ENCODE results near the gene TNNT3. TPM values are rescaled to one million over a fixed set of nuclear protein-coding genes. Genes with fewer than 3 reads are reported as not detected.
A peak's percentile ranks its signal among the peaks of the same experiment; 100 is the strongest.

TNNT3 gene
- total RNA-seq, 2 experiments from 2014 or later: 19.1 to 21.9 TPM

DNA sequence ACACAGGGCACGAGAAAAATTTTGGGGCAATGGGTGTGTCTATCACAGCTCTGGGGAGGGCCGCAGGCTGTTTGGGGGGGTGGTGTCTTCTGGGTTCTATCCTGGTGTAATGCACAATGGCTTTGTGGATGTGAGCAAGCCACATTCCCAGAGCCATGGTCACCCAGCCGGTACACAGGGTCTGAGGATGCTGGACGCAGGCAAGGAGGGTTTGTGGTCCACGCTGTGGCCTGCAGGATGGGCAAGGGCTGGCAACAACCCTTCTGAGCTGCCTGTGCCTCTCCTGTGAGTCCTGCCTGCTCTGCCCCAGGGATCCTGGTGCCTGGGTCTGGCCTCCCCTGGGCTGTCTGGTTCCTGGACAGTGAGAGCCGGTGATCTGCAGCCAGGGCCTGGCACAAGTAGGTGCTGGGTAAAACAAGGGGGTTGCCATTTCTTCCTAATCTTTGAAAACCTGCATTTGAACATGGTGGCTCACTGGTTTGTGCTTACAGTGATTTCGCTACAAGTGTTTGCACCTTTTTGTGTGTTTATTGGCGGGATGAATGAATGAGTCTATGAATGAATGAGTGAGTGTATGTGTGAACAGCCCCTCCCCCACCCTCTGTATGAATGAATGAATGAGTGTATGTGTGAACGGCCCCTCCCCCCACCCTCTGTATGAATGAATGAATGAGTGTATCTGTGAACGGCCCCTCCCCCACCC, 23.2 kb downstream of the TNNT3 start:
- no peaks in the 10 kb centered on the region for H3K36me3 Mint-ChIP-seq (ENCODE audit: low read depth)
- TF ChIP-seq, protein P1, sequence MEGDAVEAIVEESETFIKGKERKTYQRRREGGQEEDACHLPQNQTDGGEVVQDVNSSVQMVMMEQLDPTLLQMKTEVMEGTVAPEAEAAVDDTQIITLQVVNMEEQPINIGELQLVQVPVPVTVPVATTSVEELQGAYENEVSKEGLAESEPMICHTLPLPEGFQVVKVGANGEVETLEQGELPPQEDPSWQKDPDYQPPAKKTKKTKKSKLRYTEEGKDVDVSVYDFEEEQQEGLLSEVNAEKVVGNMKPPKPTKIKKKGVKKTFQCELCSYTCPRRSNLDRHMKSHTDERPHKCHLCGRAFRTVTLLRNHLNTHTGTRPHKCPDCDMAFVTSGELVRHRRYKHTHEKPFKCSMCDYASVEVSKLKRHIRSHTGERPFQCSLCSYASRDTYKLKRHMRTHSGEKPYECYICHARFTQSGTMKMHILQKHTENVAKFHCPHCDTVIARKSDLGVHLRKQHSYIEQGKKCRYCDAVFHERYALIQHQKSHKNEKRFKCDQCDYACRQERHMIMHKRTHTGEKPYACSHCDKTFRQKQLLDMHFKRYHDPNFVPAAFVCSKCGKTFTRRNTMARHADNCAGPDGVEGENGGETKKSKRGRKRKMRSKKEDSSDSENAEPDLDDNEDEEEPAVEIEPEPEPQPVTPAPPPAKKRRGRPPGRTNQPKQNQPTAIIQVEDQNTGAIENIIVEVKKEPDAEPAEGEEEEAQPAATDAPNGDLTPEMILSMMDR (IDR thresholded peaks at IDR 0.05): no peak
- Histone ChIP-seq H3K27ac (ENCODE audit: low read depth in 1 of 2, low read length in 2 of 2) (no peak overlapping the region), H3K27me3 (ENCODE audit: control insufficient read depth in 1 of 2, insufficient read depth in 2 of 2, low read length in 2 of 2) (no peaks in the 10 kb centered on the region), H3K4me3 (ENCODE audit: low read length) (no peak overlapping the region), H3K36me3 (ENCODE audit: insufficient read depth, low read length) (no peaks in the 10 kb centered on the region), H3K9me3 (ENCODE audit: control insufficient read depth in 1 of 2, insufficient read depth in 1 of 2, low read length in 2 of 2) (no peaks in the 10 kb centered on the region), H3K4me1 (ENCODE audit: insufficient read depth, low read length) (peaks cover 3% of the 10 kb centered on the region)
- DNase-seq (no peak), ATAC-seq (ENCODE audit: poor library complexity) (no peak)
- H3K4me3 Mint-ChIP-seq: no peak overlapping the region
- no peaks in the 10 kb centered on the region for H3K9me3 Mint-ChIP-seq
- ChIA-PET CTCF (no interaction called here), POLR2A (interaction anchor here (0.7 kb wide), 1 partner anchor 370 kb away, joined by 4 read pairs; no protein-coding TSS in a partner anchor)
- no peaks in the 10 kb centered on the region for H3K4me1 Mint-ChIP-seq (ENCODE audit: low read depth)
- H3K27ac Mint-ChIP-seq: no peak overlapping the region
- intact Hi-C loops (cut with DNase I, micrococcal nuclease): no loop called here
- peaks cover 4% of the 10 kb centered on the region for H3K27me3 Mint-ChIP-seq

DNA sequence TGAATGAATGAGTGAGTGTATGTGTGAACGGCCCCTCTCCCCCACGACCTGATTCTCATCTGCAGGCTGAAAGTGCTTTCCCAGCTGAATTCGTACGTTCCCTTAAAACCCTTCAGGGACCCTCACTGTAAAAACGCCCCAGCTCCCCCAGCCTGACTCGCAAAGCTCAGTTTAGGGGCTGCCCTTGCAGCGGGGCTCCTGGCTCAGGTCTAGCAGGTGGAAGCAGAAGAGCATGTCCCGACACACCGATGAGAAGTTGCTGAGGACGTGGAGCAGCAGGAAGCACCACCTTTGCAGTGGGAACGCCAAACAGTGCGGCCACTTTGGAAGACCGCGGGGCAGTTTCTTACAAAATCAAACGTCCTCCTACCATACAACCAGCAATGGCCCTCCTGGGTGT, 24.1 kb downstream of the TNNT3 start:
- Histone ChIP-seq H3K36me3 (ENCODE audit: insufficient read depth, low read length) (no peaks in the 10 kb centered on the region), H3K27me3 (ENCODE audit: control insufficient read depth in 1 of 2, insufficient read depth in 2 of 2, low read length in 2 of 2) (no peaks in the 10 kb centered on the region), H3K27ac (ENCODE audit: low read depth in 1 of 2, low read length in 2 of 2) (no peak overlapping the region), H3K4me3 (ENCODE audit: low read length) (no peak overlapping the region), H3K4me1 (ENCODE audit: insufficient read depth, low read length) (peaks cover 3% of the 10 kb centered on the region), H3K9me3 (ENCODE audit: control insufficient read depth in 1 of 2, insufficient read depth in 1 of 2, low read length in 2 of 2) (no peaks in the 10 kb centered on the region)
- no peak overlapping the region for H3K4me3 Mint-ChIP-seq
- ChIA-PET POLR2A (no interaction called here), CTCF (no interaction called here)
- ATAC-seq (ENCODE audit: poor library complexity) (no peak), DNase-seq (peak in 1 of 14 experiments; percentile 0)
- H3K9me3 Mint-ChIP-seq: no peaks in the 10 kb centered on the region
- H3K27ac Mint-ChIP-seq: no peak overlapping the region
- TF ChIP-seq, protein P1 (IDR thresholded peaks at IDR 0.05): no peak
- H3K27me3 Mint-ChIP-seq: peaks cover 4% of the 10 kb centered on the region
- no peaks in the 10 kb centered on the region for H3K36me3 Mint-ChIP-seq (ENCODE audit: low read depth)
- no peaks in the 10 kb centered on the region for H3K4me1 Mint-ChIP-seq (ENCODE audit: low read depth)
- intact Hi-C loops (cut with DNase I, micrococcal nuclease): no loop called here

DNA sequence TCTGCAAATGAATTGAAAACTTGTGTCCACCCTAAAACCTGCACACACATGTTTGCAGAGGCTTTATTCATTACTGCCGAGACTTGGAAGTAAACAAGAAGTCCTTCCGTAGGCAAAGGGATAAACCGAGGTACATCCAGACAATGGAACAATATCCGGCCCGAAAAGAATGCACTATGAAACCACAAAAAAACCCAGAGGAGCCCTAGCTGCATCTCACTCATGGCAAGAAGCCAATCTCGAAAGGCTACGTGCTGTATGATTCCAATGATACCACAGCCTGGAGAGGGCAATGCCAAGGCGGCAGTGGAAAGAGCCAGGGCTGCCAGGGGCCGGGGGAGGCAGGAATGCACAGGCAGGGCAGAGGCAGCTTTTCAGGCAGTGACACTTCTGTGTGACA, 24.5 kb downstream of the TNNT3 start:
- ChIA-PET CTCF (no interaction called here), POLR2A (no interaction called here)
- Mint-ChIP-seq H3K27me3 (peaks cover 4% of the 10 kb centered on the region), H3K4me3 (peak overlapping the region; percentile 72), H3K27ac (no peak overlapping the region), H3K4me1 (ENCODE audit: low read depth) (no peaks in the 10 kb centered on the region), H3K36me3 (ENCODE audit: low read depth) (no peaks in the 10 kb centered on the region), H3K9me3 (no peaks in the 10 kb centered on the region)
- peaks cover 2% of the 10 kb centered on the region for H3K4me1 ChIP-seq (ENCODE audit: insufficient read depth, low read length)
- no peak overlapping the region for H3K27ac ChIP-seq (ENCODE audit: low read depth in 1 of 2, low read length in 2 of 2)
- TF ChIP-seq, protein P1 (IDR thresholded peaks at IDR 0.05): no peak
- DNase-seq (peak in 1 of 14 experiments; percentile 0), ATAC-seq (ENCODE audit: poor library complexity) (no peak)
- no peaks in the 10 kb centered on the region for H3K36me3 ChIP-seq (ENCODE audit: insufficient read depth, low read length)
- no peak overlapping the region for H3K4me3 ChIP-seq (ENCODE audit: low read length)
- H3K9me3 ChIP-seq (ENCODE audit: control insufficient read depth in 1 of 2, insufficient read depth in 1 of 2, low read length in 2 of 2): no peaks in the 10 kb centered on the region
- H3K27me3 ChIP-seq (ENCODE audit: control insufficient read depth in 1 of 2, insufficient read depth in 2 of 2, low read length in 2 of 2): no peaks in the 10 kb centered on the region
- intact Hi-C loops (cut with DNase I, micrococcal nuclease): no loop called here
